HepG2 (cell line): ENCODE data around the gene PPM1H. TPM values are rescaled to one million over a fixed set of nuclear protein-coding genes. Genes with fewer than 3 reads are reported as not detected.

Source experiments
- ARID4A ChIP-seq: sonication (generic); formaldehyde crosslinking; IDR thresholded peaks from 2 replicates; pipeline ENCODE4 v1.5.0; 2020; ENCODE audit warnings: mild to moderate bottlenecking, missing genetic modification reagents, borderline replicate concordance
- ATF6 ChIP-seq: sonication (generic); formaldehyde crosslinking; conservative IDR thresholded peaks from 2 replicates; pipeline ENCODE4 v1.4.0; 2020; ENCODE audit warnings: missing genetic modification reagents
- ATF7 ChIP-seq, 2 experiments: fragments of 450-650 bp in 1 of 2; sonication (generic) in 1 of 2; formaldehyde crosslinking in 1 of 2; IDR thresholded peaks; 2 replicates each; pipeline versions ENCODE4 v1.4.0 to v1.6.1; 2016 to 2020; ENCODE audit warnings: antibody characterized with exemption in 1 of 2, mild to moderate bottlenecking in 1 of 2, missing genetic modification reagents in 1 of 2
- KAT8 ChIP-seq: IDR thresholded peaks from 2 replicates; pipeline ENCODE4 v1.6.1; 2016; ENCODE audit warnings: missing genetic modification reagents, missing compliant biosample characterization
- SKIL ChIP-seq: sonication (generic); formaldehyde crosslinking; IDR thresholded peaks from 2 replicates; pipeline ENCODE4 v1.8.0; 2022; ENCODE audit warnings: missing genetic modification reagents, mild to moderate bottlenecking, moderate library complexity, borderline replicate concordance
- USF2 ChIP-seq, 2 experiments: sonication (generic) in 1 of 2; formaldehyde crosslinking in 1 of 2; IDR thresholded peaks; 2 replicates each; pipeline versions ENCODE4 v1.5.1 to v1.6.1; 2011 to 2020; ENCODE audit warnings: borderline replicate concordance in 1 of 2, low read depth in 1 of 2, low read length in 1 of 2, mild to moderate bottlenecking in 1 of 2, missing genetic modification reagents in 1 of 2, moderate library complexity in 1 of 2
- ZNF318 ChIP-seq: sonication (generic); formaldehyde crosslinking; IDR thresholded peaks from 2 replicates; pipeline ENCODE4 v1.4.0; 2020; ENCODE audit warnings: mild to moderate bottlenecking, missing genetic modification reagents
- polyA plus RNA-seq, 8 experiments: library from polyadenylated mRNA; depleted of rRNA in 3 of 8; stranded (reverse) in 7 of 8; unstranded in 1 of 8; fragments of >200 nt; fragmentation: Illumina TruSeq in 4 of 8; extraction: Trizol in 4 of 8; gene quantifications; 2 replicates each; pipeline versions ENCODE4 v1.2.1 to v1.2.3, GENCODE V29; 2011 to 2016; ENCODE audit warnings: low read depth in 4 of 8, missing spikeins in 1 of 8, mixed read lengths in 1 of 8; ENCODE audit not compliant: insufficient read depth in 1 of 8
- total RNA-seq, 5 experiments: library from RNA; depleted of rRNA; stranded (reverse); fragments of >200 nt; fragmentation: Illumina TruSeq; extraction: Trizol; gene quantifications; 2 replicates each; pipeline ENCODE4 v1.2.3, GENCODE V29; 2016; ENCODE audit warnings: low read depth in 1 of 5

The PPM1H gene
- total and polyA plus RNA-seq, 2 of the 13 experiments (the other 11 are each of a cell fraction or from before 2014, with no cell fraction given), result 29.1 to 38.1 TPM

- no peak for TF ChIP-seq ATF6
- TF ChIP-seq SKIL, result no peak
- no peak for TF ChIP-seq USF2 (IDR thresholded peaks at IDR 0.05; ENCODE audit: low read depth, low read length)
- no peak for TF ChIP-seq USF2 (CRISPR knock-in tag; IDR thresholded peaks at IDR 0.05; ENCODE audit: borderline replicate concordance)
- no peak for TF ChIP-seq ARID4A (CRISPR knock-in tag)
- TF ChIP-seq ATF7 (IDR thresholded peaks at IDR 0.05), result no peak
- TF ChIP-seq ATF7 (CRISPR knock-in tag; IDR thresholded peaks at IDR 0.05), result no peak
- 0 out of 2 replicates have a peak, but pooled peaks have one; percentile 20 for TF ChIP-seq KAT8
- no peak for TF ChIP-seq ZNF318 (CRISPR knock-in tag)
Observed at GRCh38 chr12:62635649-62636048, 299.3 kb downstream of the PPM1H start (continued).
